ENCODE results near the gene MYOZ2. TPM values are rescaled to one million over a fixed set of nuclear protein-coding genes. Genes with fewer than 3 reads are reported as not detected.

MYOZ2 gene
- total RNA-seq, 1 donor from 2014 or later = not detected

DNA sequence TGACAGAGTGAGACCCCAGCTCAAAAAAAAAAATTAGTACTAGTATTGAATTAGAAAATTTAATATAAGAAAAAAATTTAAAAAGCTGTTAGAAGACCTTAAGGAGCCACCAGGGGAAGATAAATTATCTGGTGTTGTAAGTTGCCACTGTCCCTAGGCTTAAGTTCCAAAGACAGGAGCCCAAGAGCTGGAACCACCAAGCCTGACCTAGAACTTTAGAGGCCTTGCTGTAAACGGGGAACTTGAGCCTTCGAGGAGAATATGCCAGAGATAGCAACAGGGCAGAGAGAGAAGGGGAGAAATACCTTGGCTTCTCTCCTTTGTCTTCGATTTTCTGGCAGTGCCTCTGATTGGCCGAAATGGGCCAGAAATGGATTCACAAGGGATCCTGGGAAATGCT lies 85.8 kb downstream of the MYOZ2 start:
- Mint-ChIP-seq H3K36me3 (ENCODE audit: low read depth) (peaks cover 26% of the 10 kb centered on the region), H3K4me3 (no peak overlapping the region), H3K4me1 (peaks cover 4% of the 10 kb centered on the region), H3K27ac (no peak overlapping the region), H3K9me3 (peaks cover 4% of the 10 kb centered on the region), H3K27me3 (no peaks in the 10 kb centered on the region)
- intact Hi-C loops (cut with micrococcal nuclease) = no loop called here
- DNase-seq = no peak

GRCh38 chr4:119227690-119228089 lies 92.1 kb downstream of the MYOZ2 start:
- H3K4me1 Mint-ChIP-seq = peaks cover 3% of the 10 kb centered on the region
- intact Hi-C loops (cut with micrococcal nuclease) = no loop called here
- no peak for DNase-seq
- H3K9me3 Mint-ChIP-seq = no peaks in the 10 kb centered on the region
- H3K4me3 Mint-ChIP-seq = no peak overlapping the region
- no peak overlapping the region for H3K27ac Mint-ChIP-seq
- H3K36me3 Mint-ChIP-seq (ENCODE audit: low read depth) = peaks cover 16% of the 10 kb centered on the region
- no peaks in the 10 kb centered on the region for H3K27me3 Mint-ChIP-seq

DNA sequence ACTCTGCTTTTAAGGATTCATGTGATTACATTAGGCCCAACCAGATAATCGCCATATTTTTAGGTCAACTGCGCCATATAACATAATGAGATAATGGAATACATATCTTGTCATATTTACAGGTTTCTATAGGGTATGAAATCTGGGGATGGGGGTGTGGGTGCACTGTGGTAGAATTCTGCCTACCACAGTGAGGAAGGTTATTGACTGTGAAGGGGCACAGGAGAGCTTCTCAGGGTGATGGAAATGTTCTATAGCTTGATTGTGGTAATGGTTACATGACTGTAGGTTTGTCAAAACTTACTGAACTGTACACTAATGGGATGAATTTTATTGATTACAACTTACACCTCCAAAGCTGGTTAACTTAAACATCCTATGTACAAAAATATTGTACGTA lies 92.8 kb downstream of the MYOZ2 start:
- Mint-ChIP-seq H3K4me1 (peaks cover 7% of the 10 kb centered on the region), H3K36me3 (ENCODE audit: low read depth) (peaks cover 11% of the 10 kb centered on the region), H3K4me3 (no peak overlapping the region), H3K27me3 (no peaks in the 10 kb centered on the region), H3K27ac (no peak overlapping the region), H3K9me3 (no peaks in the 10 kb centered on the region)
- intact Hi-C loops (cut with micrococcal nuclease) = no loop called here
- no peak for DNase-seq

- DNase-seq = no peak
- no peaks in the 10 kb centered on the region for H3K27me3 Mint-ChIP-seq
- H3K4me3 Mint-ChIP-seq = no peak overlapping the region
- peaks cover 11% of the 10 kb centered on the region for H3K36me3 Mint-ChIP-seq (ENCODE audit: low read depth)
- H3K4me1 Mint-ChIP-seq = peaks cover 15% of the 10 kb centered on the region
- intact Hi-C loops (cut with micrococcal nuclease) = no loop called here
- no peaks in the 10 kb centered on the region for H3K9me3 Mint-ChIP-seq
- H3K27ac Mint-ChIP-seq = no peak overlapping the region
Observed at GRCh38 chr4:119229908-119230687, 94.5 kb downstream of the MYOZ2 start.

GRCh38 chr4:119231491-119231890 lies 95.9 kb downstream of the MYOZ2 start:
- peaks cover 15% of the 10 kb centered on the region for H3K36me3 Mint-ChIP-seq (ENCODE audit: low read depth)
- intact Hi-C loops (cut with micrococcal nuclease) = no loop called here
- H3K4me3 Mint-ChIP-seq = no peak overlapping the region
- H3K27me3 Mint-ChIP-seq = no peaks in the 10 kb centered on the region
- H3K4me1 Mint-ChIP-seq = peaks cover 15% of the 10 kb centered on the region
- peaks cover 5% of the 10 kb centered on the region for H3K9me3 Mint-ChIP-seq
- H3K27ac Mint-ChIP-seq = no peak overlapping the region
- DNase-seq = no peak

- Mint-ChIP-seq H3K27ac (no peak overlapping the region), H3K9me3 (peaks cover 5% of the 10 kb centered on the region), H3K4me1 (peaks cover 19% of the 10 kb centered on the region), H3K4me3 (no peak overlapping the region), H3K36me3 (ENCODE audit: low read depth) (peaks cover 17% of the 10 kb centered on the region), H3K27me3 (no peaks in the 10 kb centered on the region)
- intact Hi-C loops (cut with micrococcal nuclease) = no loop called here
- no peak for DNase-seq
Observed at GRCh38 chr4:119232286-119232685, 96.7 kb downstream of the MYOZ2 start.

DNA sequence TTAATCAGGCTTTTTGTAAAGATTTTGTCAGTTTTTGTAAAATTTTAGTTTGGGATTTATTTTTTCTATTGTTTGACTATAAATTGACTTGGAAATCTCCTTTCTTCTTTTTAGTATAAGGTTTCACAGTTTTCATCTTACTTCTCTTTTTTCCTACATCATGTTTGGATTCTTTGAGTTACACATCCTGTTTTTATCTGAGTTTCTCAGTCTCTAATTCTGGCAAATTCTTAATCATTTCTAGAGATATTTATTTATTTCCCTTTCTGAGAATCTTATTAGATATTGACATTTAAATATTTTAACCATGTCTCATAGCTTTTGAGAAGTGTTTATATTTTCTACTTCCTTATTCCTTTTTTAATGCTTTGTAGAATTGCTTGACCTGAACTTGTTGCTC lies 97.6 kb downstream of the MYOZ2 start:
- H3K27me3 Mint-ChIP-seq = no peaks in the 10 kb centered on the region
- H3K9me3 Mint-ChIP-seq = peaks cover 5% of the 10 kb centered on the region
- peak overlapping the region; percentile 51 for H3K4me3 Mint-ChIP-seq
- H3K27ac Mint-ChIP-seq = no peak overlapping the region
- H3K36me3 Mint-ChIP-seq (ENCODE audit: low read depth) = peaks cover 19% of the 10 kb centered on the region
- no peak for DNase-seq
- intact Hi-C loops (cut with micrococcal nuclease) = no loop called here
- peaks cover 25% of the 10 kb centered on the region for H3K4me1 Mint-ChIP-seq

- Mint-ChIP-seq H3K36me3 (ENCODE audit: low read depth) (peaks cover 22% of the 10 kb centered on the region), H3K27me3 (no peaks in the 10 kb centered on the region), H3K4me1 (peaks cover 26% of the 10 kb centered on the region), H3K4me3 (peak overlapping the region; percentile 51), H3K27ac (peak overlapping the region; percentile 81), H3K9me3 (peaks cover 5% of the 10 kb centered on the region)
- intact Hi-C loops (cut with micrococcal nuclease) = no loop called here
- DNase-seq = no peak
Observed at GRCh38 chr4:119233750-119234149, 98.1 kb downstream of the MYOZ2 start.

DNA sequence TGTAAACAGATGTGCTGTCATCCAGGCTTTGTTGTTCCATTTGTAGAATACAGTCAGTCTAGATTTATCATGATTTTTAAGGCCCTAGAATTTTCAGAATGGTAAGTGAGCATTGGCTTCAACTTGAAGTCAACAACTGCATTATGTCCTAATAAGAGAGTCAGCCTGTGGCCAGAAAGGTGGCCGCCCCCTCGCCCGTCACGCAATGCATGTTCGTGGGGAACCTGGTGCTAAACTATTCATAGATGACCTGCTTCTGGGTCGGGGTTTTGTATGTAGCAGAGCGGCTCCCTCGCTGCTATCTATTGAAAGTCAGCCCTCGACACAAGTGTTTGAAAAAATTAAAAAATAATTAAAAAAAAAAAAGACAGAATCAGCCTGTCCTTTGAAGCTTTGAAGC lies 101.6 kb downstream of the MYOZ2 start:
- peaks cover 26% of the 10 kb centered on the region for H3K4me1 Mint-ChIP-seq
- H3K27me3 Mint-ChIP-seq = no peaks in the 10 kb centered on the region
- H3K36me3 Mint-ChIP-seq (ENCODE audit: low read depth) = peaks cover 18% of the 10 kb centered on the region
- no peak overlapping the region for H3K4me3 Mint-ChIP-seq
- no peak for DNase-seq
- peaks cover 5% of the 10 kb centered on the region for H3K9me3 Mint-ChIP-seq
- no peak overlapping the region for H3K27ac Mint-ChIP-seq
- intact Hi-C loops (cut with micrococcal nuclease) = no loop called here

Other genes with a start within 250 kb of the MYOZ2 start
- gene SYNPO2, start 247.0 kb upstream of the MYOZ2 start, total RNA-seq = 0.14 and 0.16 TPM in 2 replicates
- 6.2 and 7.3 TPM in 2 replicates for gene USP53, start 76.9 kb downstream of the MYOZ2 start, total RNA-seq
- gene FABP2, start 186.3 kb downstream of the MYOZ2 start, total RNA-seq = not detected in 2 replicates

All from activated CD4-positive, alpha-beta T cell treated with anti-CD3 and anti-CD28 coated beads, Interleukin-2, amount 10 ng/mL, durations not matched to agents 24 days and 14 days (primary cell).